ENCODE data around the gene HNRNPC. TPM values are rescaled to one million over a fixed set of nuclear protein-coding genes. Genes with fewer than 3 reads are reported as not detected.
"Not testable (repeated sequence)": the region's sequence is repeated elsewhere in the genome, so short reads cannot be mapped to it uniquely, and the experiment has no call there.

Gene HNRNPC
- total RNA-seq, 1 donor from 2014 or later: 162 TPM

GRCh38 chr14:21199611-21200560, 69.4 kb downstream of the HNRNPC start:
- ATAC-seq: no peak
- no peak for DNase-seq (ENCODE audit: low spot score)

GRCh38 chr14:21197418-21198205, 71.6 kb downstream of the HNRNPC start:
- ATAC-seq (no peak), DNase-seq (ENCODE audit: low spot score) (no peak)

GRCh38 chr14:21194597-21194996, 74.6 kb downstream of the HNRNPC start:
- DNase-seq (ENCODE audit: low spot score): no peak
- no peak for ATAC-seq

GRCh38 chr14:21192875-21193535, 76.2 kb downstream of the HNRNPC start:
- ATAC-seq: no peak
- no peak for DNase-seq (ENCODE audit: low spot score)

- DNase-seq (ENCODE audit: low spot score) (no peak), ATAC-seq (peak; percentile 12)
Observed at GRCh38 chr14:21192447-21192822, 76.8 kb downstream of the HNRNPC start.

GRCh38 chr14:21191809-21192446, 77.3 kb downstream of the HNRNPC start:
- DNase-seq (ENCODE audit: low spot score) (peak; percentile 58), ATAC-seq (peak; percentile 94)

GRCh38 chr14:21191261-21191808, 77.9 kb downstream of the HNRNPC start:
- ATAC-seq (no peak), DNase-seq (ENCODE audit: low spot score) (no peak)

- no peak for DNase-seq (ENCODE audit: low spot score)
Observed at GRCh38 chr14:21185491-21185890, 83.8 kb downstream of the HNRNPC start.

GRCh38 chr14:21184254-21184653, 85.0 kb downstream of the HNRNPC start:
- ATAC-seq (no peak), DNase-seq (ENCODE audit: low spot score) (no peak)

More at GRCh38 chr14:21185491-21185890, 83.8 kb downstream of the HNRNPC start:
- peak; percentile 44 for ATAC-seq

- ATAC-seq (no peak), DNase-seq (ENCODE audit: low spot score) (no peak)
Observed at GRCh38 chr14:21182166-21182565, 87.1 kb downstream of the HNRNPC start.

GRCh38 chr14:21171128-21171527, 98.1 kb downstream of the HNRNPC start:
- DNase-seq (ENCODE audit: low spot score) (no peak), ATAC-seq (no peak)

GRCh38 chr14:21169573-21169972, 99.7 kb downstream of the HNRNPC start:
- DNase-seq (ENCODE audit: low spot score) (no peak), ATAC-seq (no peak)

GRCh38 chr14:21168055-21168454, 101.2 kb downstream of the HNRNPC start:
- DNase-seq (ENCODE audit: low spot score): no peak
- no peak for ATAC-seq

- not testable (repeated sequence) for ATAC-seq; DNase-seq (ENCODE audit: low spot score)
Observed at GRCh38 chr14:21165670-21166069, 103.6 kb downstream of the HNRNPC start.

- ATAC-seq; DNase-seq (ENCODE audit: low spot score): not testable (repeated sequence)
Observed at GRCh38 chr14:21165002-21165605, 104.1 kb downstream of the HNRNPC start.

- DNase-seq (ENCODE audit: low spot score) (no peak), ATAC-seq (no peak)
Observed at GRCh38 chr14:21163871-21164291, 105.4 kb downstream of the HNRNPC start.

- ATAC-seq (no peak), DNase-seq (ENCODE audit: low spot score) (no peak)
Observed at GRCh38 chr14:21162081-21162480, 107.2 kb downstream of the HNRNPC start.

- no peak for DNase-seq (ENCODE audit: low spot score)
- no peak for ATAC-seq
Observed at GRCh38 chr14:21160061-21160610, 109.1 kb downstream of the HNRNPC start.
